ENCODE measurements around the gene FASN.
"Not testable (repeated sequence)": the region's sequence is repeated elsewhere in the genome, so short reads cannot be mapped to it uniquely, and the experiment has no call there.

Gene FASN

DNA sequence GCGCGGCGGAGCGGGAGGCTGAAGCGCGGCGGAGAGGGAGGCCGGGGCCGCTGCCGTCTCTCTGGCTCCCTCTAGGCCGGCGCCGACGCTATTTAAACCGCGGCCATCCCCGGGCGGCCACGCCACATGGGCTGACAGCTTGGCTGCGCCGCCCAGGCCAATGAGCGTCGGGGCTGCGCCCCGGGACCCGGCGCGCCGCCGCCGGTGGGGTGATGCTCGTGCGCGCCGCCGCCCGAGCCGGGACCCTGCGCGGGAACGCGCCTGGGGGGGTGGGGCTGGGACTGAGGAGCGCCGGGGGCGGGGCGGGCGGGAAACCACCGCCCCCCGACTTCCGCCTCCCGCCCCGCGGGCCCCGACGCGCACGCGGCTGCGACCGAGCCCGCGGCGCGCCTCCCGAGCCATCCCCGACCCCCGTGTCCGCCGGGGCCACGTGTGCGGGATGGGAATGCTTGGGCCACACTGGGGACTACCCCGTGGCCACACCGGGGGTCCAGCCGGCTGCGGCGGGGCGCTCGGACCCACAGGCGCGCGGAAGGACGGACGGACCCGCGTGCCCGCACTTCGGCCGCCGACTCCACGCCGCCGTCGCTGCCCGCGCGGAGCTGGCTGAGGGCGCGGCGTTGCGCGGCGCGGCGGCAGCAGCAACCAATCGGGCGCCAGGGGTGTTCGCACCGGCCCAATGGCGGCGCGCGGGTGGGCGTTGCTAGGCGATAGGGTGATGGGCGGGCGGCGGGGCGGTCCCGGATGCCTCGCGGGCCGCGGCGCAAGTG lies at the start of gene FASN:
Gene FASN, minus strand, starts transcription at position 68 of the 770 bp plus-strand sequence. CDS start 1,791 bp downstream, outside the sequence.
- peak within 1 kb of the TSS; percentile 97 for H3K27ac ChIP-seq
- TF ChIP-seq ZFX (IDR thresholded peaks at IDR 0.05; ENCODE audit: borderline replicate concordance): no peak
- TF ChIP-seq, protein P1, sequence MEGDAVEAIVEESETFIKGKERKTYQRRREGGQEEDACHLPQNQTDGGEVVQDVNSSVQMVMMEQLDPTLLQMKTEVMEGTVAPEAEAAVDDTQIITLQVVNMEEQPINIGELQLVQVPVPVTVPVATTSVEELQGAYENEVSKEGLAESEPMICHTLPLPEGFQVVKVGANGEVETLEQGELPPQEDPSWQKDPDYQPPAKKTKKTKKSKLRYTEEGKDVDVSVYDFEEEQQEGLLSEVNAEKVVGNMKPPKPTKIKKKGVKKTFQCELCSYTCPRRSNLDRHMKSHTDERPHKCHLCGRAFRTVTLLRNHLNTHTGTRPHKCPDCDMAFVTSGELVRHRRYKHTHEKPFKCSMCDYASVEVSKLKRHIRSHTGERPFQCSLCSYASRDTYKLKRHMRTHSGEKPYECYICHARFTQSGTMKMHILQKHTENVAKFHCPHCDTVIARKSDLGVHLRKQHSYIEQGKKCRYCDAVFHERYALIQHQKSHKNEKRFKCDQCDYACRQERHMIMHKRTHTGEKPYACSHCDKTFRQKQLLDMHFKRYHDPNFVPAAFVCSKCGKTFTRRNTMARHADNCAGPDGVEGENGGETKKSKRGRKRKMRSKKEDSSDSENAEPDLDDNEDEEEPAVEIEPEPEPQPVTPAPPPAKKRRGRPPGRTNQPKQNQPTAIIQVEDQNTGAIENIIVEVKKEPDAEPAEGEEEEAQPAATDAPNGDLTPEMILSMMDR (IDR thresholded peaks at IDR 0.05): peak; percentile 70

DNA sequence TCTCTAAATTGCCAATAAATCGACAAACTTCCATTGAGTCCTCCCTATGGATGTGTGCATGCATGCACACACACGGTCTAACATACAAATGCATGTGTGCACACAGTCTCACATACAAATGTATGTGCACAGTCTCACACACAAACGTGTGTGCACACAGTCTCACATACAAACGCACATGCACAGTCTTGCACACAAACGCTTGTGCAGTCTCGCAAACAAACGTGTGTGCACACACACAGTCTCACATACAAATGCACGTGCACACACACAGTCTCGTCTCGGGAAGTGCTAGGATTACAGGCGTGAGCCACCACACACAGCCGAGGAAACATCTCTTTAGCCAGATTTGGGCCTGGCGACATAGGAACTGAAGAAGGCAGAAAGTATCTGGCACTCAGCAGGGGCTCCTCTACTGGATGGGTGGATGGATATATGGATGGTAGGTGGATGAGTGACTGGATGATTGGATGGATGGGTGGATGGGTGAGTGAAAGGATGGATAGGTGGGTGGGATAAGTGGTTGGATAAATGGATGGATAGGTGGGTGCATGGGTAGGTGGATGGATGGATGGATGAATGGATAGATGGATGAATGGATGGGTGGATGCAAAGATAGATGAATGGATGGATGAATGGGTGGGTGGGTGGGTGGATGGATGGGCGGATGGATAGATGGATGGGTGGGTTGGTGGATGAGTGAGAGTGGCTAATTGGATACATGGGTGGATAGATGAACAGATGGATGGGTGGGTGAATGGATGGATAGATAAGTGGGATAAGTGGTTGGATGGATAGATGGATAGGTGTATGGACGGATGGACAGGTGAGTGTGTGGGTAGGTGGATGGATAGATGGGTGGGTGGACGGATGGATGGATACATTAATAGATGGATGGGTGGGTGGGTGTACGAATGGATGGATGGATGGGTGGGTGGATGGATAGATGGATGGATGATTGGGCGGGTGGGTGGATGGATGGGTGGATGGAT lies 48.9 kb upstream of the FASN start:
- H3K27ac ChIP-seq: no peak overlapping the region
- no peak for TF ChIP-seq ZFX (IDR thresholded peaks at IDR 0.05; ENCODE audit: borderline replicate concordance)
- TF ChIP-seq, protein P1 (IDR thresholded peaks at IDR 0.05): no peak

DNA sequence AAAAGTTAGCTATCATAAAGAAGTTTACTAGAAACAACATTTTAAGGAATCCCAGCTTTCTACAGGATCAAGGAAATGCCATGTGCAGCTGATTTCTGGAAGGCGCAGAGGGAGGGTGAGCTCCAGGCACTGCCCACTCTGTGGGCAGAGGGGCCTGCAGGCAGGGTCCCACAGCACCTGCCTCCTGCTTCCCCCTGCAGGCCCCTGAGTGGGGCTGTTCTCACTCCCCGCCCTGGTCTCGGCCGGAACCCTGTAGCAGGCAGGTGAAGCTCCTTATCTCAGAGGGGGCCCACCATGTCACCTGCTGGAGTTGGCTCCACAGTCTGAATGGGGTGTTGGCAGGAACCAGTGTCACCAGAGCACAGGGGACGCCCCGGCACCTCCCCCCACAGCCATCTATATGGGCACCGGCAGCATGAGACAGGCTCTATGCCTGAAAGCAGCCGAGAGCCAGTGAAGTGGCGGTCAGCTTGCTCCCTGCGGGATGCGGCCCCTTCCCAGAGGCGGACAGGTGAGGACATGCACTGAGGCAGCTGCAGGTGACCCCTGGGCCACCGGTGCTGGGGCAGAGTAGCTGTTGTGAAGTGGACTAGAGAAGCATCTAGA lies 47.6 kb upstream of the FASN start:
- H3K27ac ChIP-seq: no peak overlapping the region
- TF ChIP-seq, protein P1 (IDR thresholded peaks at IDR 0.05): no peak
- no peak for TF ChIP-seq ZFX (IDR thresholded peaks at IDR 0.05; ENCODE audit: borderline replicate concordance)

DNA sequence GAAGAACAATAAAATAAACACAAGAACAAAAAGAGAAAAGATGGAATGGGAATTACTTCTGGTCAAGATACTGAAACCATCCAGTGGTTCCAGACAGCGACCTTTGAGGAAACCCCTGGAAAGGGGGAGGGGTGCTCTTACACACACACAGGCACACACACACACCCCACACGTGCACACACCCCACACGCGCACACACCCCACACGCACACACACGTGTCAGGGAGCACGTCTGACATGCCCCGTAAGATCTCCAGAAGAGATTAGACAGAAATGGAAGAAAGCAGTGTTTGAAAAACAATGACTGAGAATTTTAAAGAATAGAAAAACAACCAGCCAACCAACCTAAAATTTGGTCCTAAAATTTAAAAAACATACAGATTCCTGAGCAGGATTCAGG lies 45.3 kb upstream of the FASN start:
- no peak for TF ChIP-seq ZFX (IDR thresholded peaks at IDR 0.05; ENCODE audit: borderline replicate concordance)
- TF ChIP-seq, protein P1 (IDR thresholded peaks at IDR 0.05): no peak
- H3K27ac ChIP-seq: no peak overlapping the region

DNA sequence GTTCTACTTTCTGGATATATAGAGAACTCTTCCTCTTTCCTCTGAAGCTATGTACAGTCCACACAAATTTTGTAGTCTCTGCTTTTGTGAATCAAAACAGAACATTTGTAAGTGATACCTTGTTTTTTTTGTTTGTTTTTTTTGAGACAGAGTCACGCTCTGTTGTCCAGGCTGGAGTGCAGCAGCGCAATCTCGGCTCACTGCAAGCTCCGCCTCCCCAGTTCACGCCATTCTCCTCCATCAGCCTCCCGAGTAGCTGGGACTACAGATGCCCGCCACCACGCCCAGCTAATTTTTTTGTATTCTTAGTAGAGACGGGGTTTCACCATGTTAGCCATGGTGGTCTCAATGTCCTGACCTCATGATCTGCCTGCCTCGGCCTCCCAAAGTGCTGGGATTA lies 41.9 kb upstream of the FASN start:
- not testable (repeated sequence) for H3K27ac ChIP-seq

DNA sequence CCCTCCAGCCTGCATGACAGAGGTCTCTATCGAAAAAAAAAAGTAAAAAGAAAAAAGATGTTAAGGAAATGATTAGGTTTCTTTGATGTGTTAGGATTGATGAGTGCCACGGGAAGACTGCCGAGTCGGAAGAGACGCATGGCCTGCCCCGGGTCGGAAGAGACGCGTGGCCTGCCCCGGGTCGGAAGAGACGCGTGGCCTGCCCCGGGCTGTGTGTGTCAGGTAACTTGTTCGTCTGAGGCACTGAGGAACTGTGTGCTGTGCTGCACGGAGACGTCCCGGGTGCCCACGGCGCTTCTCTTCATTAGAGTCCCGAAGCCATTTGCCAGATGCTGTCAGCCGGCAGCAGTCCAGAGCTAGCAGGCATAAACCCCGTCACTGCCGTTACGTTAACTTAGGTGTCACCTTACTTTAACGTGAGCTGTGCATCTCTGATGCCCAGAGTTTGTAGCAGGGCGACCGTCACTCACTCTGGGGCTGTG lies 40.5 kb upstream of the FASN start:
- no peak for TF ChIP-seq ZFX (IDR thresholded peaks at IDR 0.05; ENCODE audit: borderline replicate concordance)
- TF ChIP-seq, protein P1 (IDR thresholded peaks at IDR 0.05): no peak
- H3K27ac ChIP-seq: no peak overlapping the region

DNA sequence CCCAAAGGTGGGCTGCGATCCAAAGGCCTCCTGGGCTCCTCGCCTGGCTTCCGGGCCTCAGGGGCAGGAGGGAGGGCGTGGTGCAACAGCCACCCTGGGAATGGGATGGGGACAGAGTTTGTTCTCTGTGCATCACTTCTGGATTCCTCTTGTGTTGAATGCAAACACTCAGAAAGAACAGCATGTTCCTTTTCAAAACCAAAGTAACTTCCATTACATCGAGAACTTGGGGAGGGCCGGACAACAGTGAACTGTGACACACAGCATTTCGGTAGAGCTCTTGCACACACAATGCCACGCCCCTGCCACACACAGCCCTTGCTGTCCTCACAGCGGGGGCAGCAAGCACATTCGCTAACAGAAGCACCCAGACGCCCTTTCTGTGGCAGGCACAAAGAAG lies 36.1 kb upstream of the FASN start:
- peak overlapping the region; percentile 93 for H3K27ac ChIP-seq
- no peak for TF ChIP-seq ZFX (IDR thresholded peaks at IDR 0.05; ENCODE audit: borderline replicate concordance)
- TF ChIP-seq, protein P1 (IDR thresholded peaks at IDR 0.05): no peak

DNA sequence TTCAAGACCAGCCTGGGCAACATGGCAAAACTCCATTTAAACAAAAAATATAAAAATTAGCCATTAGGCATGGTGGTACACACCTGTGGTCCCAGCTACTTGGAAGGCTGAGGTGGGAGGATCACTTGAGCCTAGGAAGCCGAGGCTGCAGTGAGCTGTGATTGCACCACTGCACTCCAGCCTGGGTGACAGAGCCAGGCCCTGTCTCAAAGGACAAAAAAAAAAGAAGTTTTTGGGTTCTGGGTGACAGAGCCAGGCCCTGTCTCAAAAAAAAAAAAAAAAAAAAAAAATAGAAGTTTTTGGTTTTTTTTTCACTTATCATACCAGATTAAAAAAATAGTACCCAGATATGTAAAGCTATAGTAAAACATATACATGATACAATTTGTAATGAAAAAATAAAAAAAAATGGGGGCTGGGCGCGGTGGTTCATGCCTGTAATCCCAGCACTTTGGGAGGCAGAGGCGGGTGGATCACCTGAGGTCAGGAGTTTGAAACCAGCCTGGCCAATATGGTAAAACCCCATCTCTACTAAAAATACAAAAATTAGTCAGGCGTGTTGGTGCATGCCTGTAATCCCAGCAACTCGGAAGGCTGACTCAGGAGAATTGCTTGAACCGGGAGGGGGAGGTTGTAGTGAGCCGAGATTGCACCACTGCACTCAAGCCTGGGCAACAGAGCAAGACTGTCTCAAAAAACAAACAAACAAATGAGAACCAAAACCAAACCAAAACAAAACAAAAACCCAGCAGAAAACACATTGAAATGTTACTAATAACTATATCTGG lies 35.3 kb upstream of the FASN start:
- peak overlapping the region; percentile 93 for H3K27ac ChIP-seq
